Body of pancreas (tissue), 4 donors: ENCODE results near the gene RAB40C.

Source experiments
- POLR2A ChIP-seq, 3 donors: fragments of 450-650 bp; IDR thresholded peaks; one replicate each; pipeline ENCODE4 v1.6.1; 2016; ENCODE audit warnings: antibody characterized with exemption in 3 of 3, mild to moderate bottlenecking in 2 of 3
- TF ChIP-seq, protein P1 (sequence below), 7 experiments: fragments of 450-650 bp in 4 of 7; fragments of 200-600 bp in 3 of 7; sonication (generic) in 3 of 7; IDR thresholded peaks; one replicate each; pipeline ENCODE4 v1.5.1; 2016 to 2019; ENCODE audit warnings: antibody characterized with exemption in 7 of 7

DNA sequence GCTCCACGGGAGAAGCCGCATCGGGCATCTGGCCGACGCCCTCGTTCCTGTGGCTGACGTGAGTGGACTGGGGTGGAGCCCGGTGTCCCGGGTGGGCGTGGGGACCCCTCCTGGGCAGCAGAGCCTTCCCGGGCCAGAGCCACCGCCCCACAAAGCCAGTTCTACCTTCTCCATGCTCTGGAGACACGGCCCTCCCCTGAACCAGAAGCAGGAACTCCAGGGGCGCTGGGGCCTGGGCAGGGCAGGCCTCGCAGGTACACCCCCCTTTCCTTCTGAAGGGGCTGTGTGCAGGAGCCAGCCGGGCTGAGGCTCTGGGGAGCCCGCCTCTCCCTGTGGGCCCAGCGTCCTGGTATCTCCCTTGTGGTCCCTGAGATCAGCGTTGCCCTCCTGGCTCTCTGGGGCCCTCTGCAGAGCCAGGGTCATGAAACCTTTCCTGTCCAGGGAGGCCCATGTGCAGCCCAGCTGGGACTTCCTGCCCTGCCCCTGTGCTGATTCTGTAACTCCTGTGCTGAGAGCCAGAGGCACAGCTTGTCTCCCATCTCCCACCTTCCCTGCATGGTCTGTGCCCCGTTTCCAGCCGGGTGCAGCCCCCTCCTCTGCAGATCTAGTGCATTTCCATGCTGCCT lies 13.6 kb upstream of the RAB40C start:
- TF ChIP-seq, protein P1, sequence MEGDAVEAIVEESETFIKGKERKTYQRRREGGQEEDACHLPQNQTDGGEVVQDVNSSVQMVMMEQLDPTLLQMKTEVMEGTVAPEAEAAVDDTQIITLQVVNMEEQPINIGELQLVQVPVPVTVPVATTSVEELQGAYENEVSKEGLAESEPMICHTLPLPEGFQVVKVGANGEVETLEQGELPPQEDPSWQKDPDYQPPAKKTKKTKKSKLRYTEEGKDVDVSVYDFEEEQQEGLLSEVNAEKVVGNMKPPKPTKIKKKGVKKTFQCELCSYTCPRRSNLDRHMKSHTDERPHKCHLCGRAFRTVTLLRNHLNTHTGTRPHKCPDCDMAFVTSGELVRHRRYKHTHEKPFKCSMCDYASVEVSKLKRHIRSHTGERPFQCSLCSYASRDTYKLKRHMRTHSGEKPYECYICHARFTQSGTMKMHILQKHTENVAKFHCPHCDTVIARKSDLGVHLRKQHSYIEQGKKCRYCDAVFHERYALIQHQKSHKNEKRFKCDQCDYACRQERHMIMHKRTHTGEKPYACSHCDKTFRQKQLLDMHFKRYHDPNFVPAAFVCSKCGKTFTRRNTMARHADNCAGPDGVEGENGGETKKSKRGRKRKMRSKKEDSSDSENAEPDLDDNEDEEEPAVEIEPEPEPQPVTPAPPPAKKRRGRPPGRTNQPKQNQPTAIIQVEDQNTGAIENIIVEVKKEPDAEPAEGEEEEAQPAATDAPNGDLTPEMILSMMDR (IDR thresholded peaks at IDR 0.05): no peak
- TF ChIP-seq POLR2A (IDR thresholded peaks at IDR 0.05): no peak
